ENCODE measurements around the gene PRDM8. TPM values are rescaled to one million over a fixed set of nuclear protein-coding genes. Genes with fewer than 3 reads are reported as not detected.
A peak's percentile ranks its signal among the peaks of the same experiment; 100 is the strongest.
"Not testable (repeated sequence)": the region's sequence is repeated elsewhere in the genome, so short reads cannot be mapped to it uniquely, and the experiment has no call there.

The PRDM8 gene
- total RNA-seq: 1.2 TPM in 2 replicates

- no peak for DNase-seq
Measured at GRCh38 chr4:80196922-80197573, at the start of gene PRDM8. TSS of gene PRDM8 (plus strand) at chr4:80197503. CDS start at chr4:80200081, 2,578 bp downstream.

GRCh38 chr4:80150387-80151180 is 46.7 kb upstream of the PRDM8 start:
- no peak for DNase-seq

- DNase-seq: no peak
Measured at GRCh38 chr4:80151981-80152380, 45.3 kb upstream of the PRDM8 start.

GRCh38 chr4:80153874-80154544 is 43.3 kb upstream of the PRDM8 start:
- DNase-seq: no peak

- DNase-seq: no peak
Measured at GRCh38 chr4:80154545-80154933, 42.8 kb upstream of the PRDM8 start.

- no peak for DNase-seq
Measured at GRCh38 chr4:80155316-80155982, 41.9 kb upstream of the PRDM8 start.

GRCh38 chr4:80156410-80156809 is 40.9 kb upstream of the PRDM8 start:
- no peak for DNase-seq

GRCh38 chr4:80161413-80162058 is 35.8 kb upstream of the PRDM8 start:
- no peak for DNase-seq

- no peak for DNase-seq
Measured at GRCh38 chr4:80162418-80162817, 34.9 kb upstream of the PRDM8 start.

GRCh38 chr4:80165855-80166254 is 31.4 kb upstream of the PRDM8 start:
- no peak for DNase-seq

GRCh38 chr4:80171251-80171650 is 26.1 kb upstream of the PRDM8 start:
- no peak for DNase-seq

GRCh38 chr4:80171656-80172055 is 25.6 kb upstream of the PRDM8 start:
- no peak for DNase-seq

GRCh38 chr4:80172203-80172602 is 25.1 kb upstream of the PRDM8 start:
- no peak for DNase-seq

GRCh38 chr4:80173401-80173800 is 23.9 kb upstream of the PRDM8 start:
- DNase-seq: peak; percentile 61

GRCh38 chr4:80173841-80174240 is 23.5 kb upstream of the PRDM8 start:
- no peak for DNase-seq

- not testable (repeated sequence) for DNase-seq
Measured at GRCh38 chr4:80177793-80178192, 19.5 kb upstream of the PRDM8 start.

GRCh38 chr4:80178964-80179363 is 18.3 kb upstream of the PRDM8 start:
- no peak for DNase-seq

- DNase-seq: no peak
Measured at GRCh38 chr4:80179637-80180161, 17.6 kb upstream of the PRDM8 start.

GRCh38 chr4:80180743-80181142 is 16.6 kb upstream of the PRDM8 start:
- no peak for DNase-seq

- no peak for DNase-seq
Measured at GRCh38 chr4:80182237-80182866, 15.0 kb upstream of the PRDM8 start.

GRCh38 chr4:80183250-80184052 is 13.9 kb upstream of the PRDM8 start:
- DNase-seq: no peak

All from dermis blood vessel endothelial cell (primary cell).